K562 (cell line): ENCODE results near the gene ANXA10. TPM values are rescaled to one million over a fixed set of nuclear protein-coding genes. Genes with fewer than 3 reads are reported as not detected.

ENCODE experiments used
- BHLHE40 ChIP-seq: IDR thresholded peaks from 2 replicates; pipeline ENCODE4 v1.6.1; 2011; ENCODE audit warnings: low read length, improper control_type of control experiment
- BRD4 ChIP-seq: fragments of 200-600 bp; sonication (generic); IDR thresholded peaks from 2 replicates; pipeline ENCODE4 v1.6.1; 2017; ENCODE audit warnings: inconsistent platforms
- CHCHD3 ChIP-seq: fragments of 250-450 bp; sonication (Bioruptor Pico); IDR thresholded peaks from 2 replicates; pipeline ENCODE4 v2.1.2; 2022; ENCODE audit warnings: mild to moderate bottlenecking
- CHD4 ChIP-seq: fragments of 200-600 bp; sonication (generic); IDR thresholded peaks from 3 replicates; pipeline ENCODE4 v1.6.1; 2012; ENCODE audit warnings: low read depth, mild to moderate bottlenecking, mixed read lengths, low read length, inconsistent platforms; ENCODE audit not compliant: insufficient read depth, insufficient replicate concordance, poor library complexity, severe bottlenecking
- LCOR ChIP-seq: sonication (generic); formaldehyde crosslinking; IDR thresholded peaks from 2 replicates; pipeline ENCODE4 v1.8.0; 2022; ENCODE audit warnings: mild to moderate bottlenecking, missing genetic modification reagents
- PCBP1 ChIP-seq: fragments of 200-400 bp; formaldehyde crosslinking; IDR thresholded peaks from 2 replicates; pipeline ENCODE4 v1.6.1; 2018; ENCODE audit warnings: mild to moderate bottlenecking, low read depth, low read length; ENCODE audit not compliant: poor library complexity, severe bottlenecking
- POLR2B ChIP-seq: fragments of 450-650 bp; IDR thresholded peaks from 2 replicates; pipeline ENCODE4 v1.6.1; 2018; ENCODE audit warnings: low read depth; ENCODE audit not compliant: partially characterized antibody
- SMARCA4 ChIP-seq: fragments of 450-650 bp; IDR thresholded peaks from 2 replicates; pipeline ENCODE4 v1.6.1; 2016
- ZNF24 ChIP-seq: fragments of 450-650 bp; IDR thresholded peaks from 2 replicates; pipeline ENCODE4 v1.6.1; 2016
- polyA plus RNA-seq, 8 experiments: library from polyadenylated mRNA; depleted of rRNA in 4 of 8; stranded (reverse) in 5 of 8; unstranded in 3 of 8; fragments of >200 nt; fragmentation: Nextera tagmentation in 2 of 8; fragmentation: Illumina TruSeq in 1 of 8; extraction: Ambion mirVana in 2 of 8; extraction: Trizol in 1 of 8; gene quantifications; 2 replicates each; pipeline versions ENCODE4 v1.2.1 to v1.2.3, GENCODE V29; 2011 to 2014; ENCODE audit warnings: inconsistent platforms in 1 of 8, missing spikeins in 1 of 8
- total RNA-seq, 7 experiments: library from RNA; depleted of rRNA in 6 of 7; stranded (reverse); fragments of >200 nt in 6 of 7; fragmentation: Illumina TruSeq in 2 of 7; extraction: Trizol in 2 of 7; gene quantifications; 2 replicates each; pipeline versions ENCODE4 v1.2.1 to v1.2.3, GENCODE V29; 2011 to 2021; ENCODE audit warnings: low replicate concordance in 1 of 7
- TF ChIP-seq, protein P1 (sequence below): sonication (generic); formaldehyde crosslinking; IDR thresholded peaks from 2 replicates; pipeline ENCODE4 v1.8.1; 2023; ENCODE audit warnings: mild to moderate bottlenecking, missing genetic modification reagents
- TF ChIP-seq, protein P2 (sequence below): IDR thresholded peaks from 3 replicates; pipeline ENCODE4 v1.6.1; 2011; ENCODE audit warnings: borderline replicate concordance, mild to moderate bottlenecking, moderate library complexity; ENCODE audit not compliant: insufficient read length; ENCODE audit errors: extremely low read depth
- TF ChIP-seq, protein P3 (sequence below): sonication (generic); formaldehyde crosslinking; IDR thresholded peaks from 2 replicates; pipeline ENCODE4 v1.8.1; 2022; ENCODE audit warnings: missing genetic modification reagents
- TF ChIP-seq, protein P4 (sequence below), 2 experiments: fragments of 450-650 bp; conservative IDR thresholded peaks; 2 replicates each; pipeline ENCODE4 v1.6.1; 2017; ENCODE audit warnings: mild to moderate bottlenecking in 2 of 2, moderate library complexity in 2 of 2

Gene ANXA10
- total and polyA plus RNA-seq, 9 of the 15 experiments (the other 6 are each of a cell fraction or from before 2014, with no cell fraction given): not detected

DNA sequence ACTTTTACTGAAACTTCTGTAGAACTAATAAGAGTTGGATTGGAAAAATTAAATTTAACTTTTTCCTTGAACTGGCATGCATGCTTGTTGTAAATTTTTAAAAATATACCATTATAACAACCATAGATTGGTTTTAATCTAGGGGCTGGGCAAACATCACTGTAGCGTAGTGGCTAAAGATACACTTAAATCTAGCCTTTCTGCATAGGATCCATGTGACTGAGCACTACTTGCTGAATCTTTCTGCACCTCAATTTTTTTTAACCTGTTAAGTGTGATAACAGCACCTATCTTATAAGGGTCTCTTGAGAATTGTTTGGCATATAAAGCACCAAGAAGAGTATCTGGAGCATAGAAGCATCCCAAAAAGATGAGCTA, 4.1 kb downstream of the ANXA10 start (continued):
- no peak for TF ChIP-seq ZNF24
- TF ChIP-seq, protein P1, sequence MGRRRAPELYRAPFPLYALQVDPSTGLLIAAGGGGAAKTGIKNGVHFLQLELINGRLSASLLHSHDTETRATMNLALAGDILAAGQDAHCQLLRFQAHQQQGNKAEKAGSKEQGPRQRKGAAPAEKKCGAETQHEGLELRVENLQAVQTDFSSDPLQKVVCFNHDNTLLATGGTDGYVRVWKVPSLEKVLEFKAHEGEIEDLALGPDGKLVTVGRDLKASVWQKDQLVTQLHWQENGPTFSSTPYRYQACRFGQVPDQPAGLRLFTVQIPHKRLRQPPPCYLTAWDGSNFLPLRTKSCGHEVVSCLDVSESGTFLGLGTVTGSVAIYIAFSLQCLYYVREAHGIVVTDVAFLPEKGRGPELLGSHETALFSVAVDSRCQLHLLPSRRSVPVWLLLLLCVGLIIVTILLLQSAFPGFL: no peak
- TF ChIP-seq PCBP1: no peak
- TF ChIP-seq SMARCA4: no peak
- TF ChIP-seq BRD4: no peak
- TF ChIP-seq POLR2B: no peak
- no peak for TF ChIP-seq CHCHD3 (CRISPR knock-in tag)
- TF ChIP-seq BHLHE40: no peak
- TF ChIP-seq, protein P2, sequence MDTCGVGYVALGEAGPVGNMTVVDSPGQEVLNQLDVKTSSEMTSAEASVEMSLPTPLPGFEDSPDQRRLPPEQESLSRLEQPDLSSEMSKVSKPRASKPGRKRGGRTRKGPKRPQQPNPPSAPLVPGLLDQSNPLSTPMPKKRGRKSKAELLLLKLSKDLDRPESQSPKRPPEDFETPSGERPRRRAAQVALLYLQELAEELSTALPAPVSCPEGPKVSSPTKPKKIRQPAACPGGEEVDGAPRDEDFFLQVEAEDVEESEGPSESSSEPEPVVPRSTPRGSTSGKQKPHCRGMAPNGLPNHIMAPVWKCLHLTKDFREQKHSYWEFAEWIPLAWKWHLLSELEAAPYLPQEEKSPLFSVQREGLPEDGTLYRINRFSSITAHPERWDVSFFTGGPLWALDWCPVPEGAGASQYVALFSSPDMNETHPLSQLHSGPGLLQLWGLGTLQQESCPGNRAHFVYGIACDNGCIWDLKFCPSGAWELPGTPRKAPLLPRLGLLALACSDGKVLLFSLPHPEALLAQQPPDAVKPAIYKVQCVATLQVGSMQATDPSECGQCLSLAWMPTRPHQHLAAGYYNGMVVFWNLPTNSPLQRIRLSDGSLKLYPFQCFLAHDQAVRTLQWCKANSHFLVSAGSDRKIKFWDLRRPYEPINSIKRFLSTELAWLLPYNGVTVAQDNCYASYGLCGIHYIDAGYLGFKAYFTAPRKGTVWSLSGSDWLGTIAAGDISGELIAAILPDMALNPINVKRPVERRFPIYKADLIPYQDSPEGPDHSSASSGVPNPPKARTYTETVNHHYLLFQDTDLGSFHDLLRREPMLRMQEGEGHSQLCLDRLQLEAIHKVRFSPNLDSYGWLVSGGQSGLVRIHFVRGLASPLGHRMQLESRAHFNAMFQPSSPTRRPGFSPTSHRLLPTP: no peak
- TF ChIP-seq CHD4: no peak
- TF ChIP-seq, protein P3, sequence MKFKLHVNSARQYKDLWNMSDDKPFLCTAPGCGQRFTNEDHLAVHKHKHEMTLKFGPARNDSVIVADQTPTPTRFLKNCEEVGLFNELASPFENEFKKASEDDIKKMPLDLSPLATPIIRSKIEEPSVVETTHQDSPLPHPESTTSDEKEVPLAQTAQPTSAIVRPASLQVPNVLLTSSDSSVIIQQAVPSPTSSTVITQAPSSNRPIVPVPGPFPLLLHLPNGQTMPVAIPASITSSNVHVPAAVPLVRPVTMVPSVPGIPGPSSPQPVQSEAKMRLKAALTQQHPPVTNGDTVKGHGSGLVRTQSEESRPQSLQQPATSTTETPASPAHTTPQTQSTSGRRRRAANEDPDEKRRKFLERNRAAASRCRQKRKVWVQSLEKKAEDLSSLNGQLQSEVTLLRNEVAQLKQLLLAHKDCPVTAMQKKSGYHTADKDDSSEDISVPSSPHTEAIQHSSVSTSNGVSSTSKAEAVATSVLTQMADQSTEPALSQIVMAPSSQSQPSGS (CRISPR knock-in tag): no peak
- no peak for TF ChIP-seq LCOR (CRISPR knock-in tag)
- TF ChIP-seq, protein P4, sequence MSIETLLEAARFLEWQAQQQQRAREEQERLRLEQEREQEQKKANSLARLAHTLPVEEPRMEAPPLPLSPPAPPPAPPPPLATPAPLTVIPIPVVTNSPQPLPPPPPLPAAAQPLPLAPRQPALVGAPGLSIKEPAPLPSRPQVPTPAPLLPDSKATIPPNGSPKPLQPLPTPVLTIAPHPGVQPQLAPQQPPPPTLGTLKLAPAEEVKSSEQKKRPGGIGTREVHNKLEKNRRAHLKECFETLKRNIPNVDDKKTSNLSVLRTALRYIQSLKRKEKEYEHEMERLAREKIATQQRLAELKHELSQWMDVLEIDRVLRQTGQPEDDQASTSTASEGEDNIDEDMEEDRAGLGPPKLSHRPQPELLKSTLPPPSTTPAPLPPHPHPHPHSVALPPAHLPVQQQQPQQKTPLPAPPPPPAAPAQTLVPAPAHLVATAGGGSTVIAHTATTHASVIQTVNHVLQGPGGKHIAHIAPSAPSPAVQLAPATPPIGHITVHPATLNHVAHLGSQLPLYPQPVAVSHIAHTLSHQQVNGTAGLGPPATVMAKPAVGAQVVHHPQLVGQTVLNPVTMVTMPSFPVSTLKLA (conservative IDR thresholded peaks at IDR 0.05): no peak
